ENCODE data around the gene ACCSL.

Gene ACCSL

DNA sequence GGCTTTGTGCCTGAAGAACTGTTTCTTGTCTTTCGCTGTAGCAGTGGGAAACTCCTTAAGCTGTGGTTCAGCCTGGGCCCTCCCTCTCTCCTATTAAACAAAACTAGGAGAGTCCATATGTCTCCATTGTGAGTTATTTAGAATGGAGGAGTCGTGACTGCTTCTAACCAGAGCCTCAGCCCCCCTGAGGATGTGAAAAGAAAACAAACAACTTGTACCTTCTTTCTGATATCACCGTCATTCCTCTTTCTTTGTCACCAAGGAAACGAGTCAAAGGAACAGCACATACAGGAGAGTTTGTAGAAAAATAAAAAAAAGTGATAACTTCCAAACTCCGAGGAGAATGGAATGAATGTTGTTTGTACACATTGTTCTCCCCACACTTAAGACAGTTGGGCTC, 36.1 kb downstream of the ACCSL start:
- H3K36me3 Mint-ChIP-seq (ENCODE audit: low read depth) = peaks cover 42% of the 10 kb centered on the region
- DNase-seq (ENCODE audit: low spot score) = no peak
- H3K27ac Mint-ChIP-seq = no peak overlapping the region
- H3K9me3 Mint-ChIP-seq = peaks cover 15% of the 10 kb centered on the region
- no peaks in the 10 kb centered on the region for H3K27me3 Mint-ChIP-seq (ENCODE audit: low read depth)
- H3K4me1 Mint-ChIP-seq (ENCODE audit: low read depth) = peaks cover 11% of the 10 kb centered on the region
- no peak overlapping the region for H3K4me3 Mint-ChIP-seq

DNA sequence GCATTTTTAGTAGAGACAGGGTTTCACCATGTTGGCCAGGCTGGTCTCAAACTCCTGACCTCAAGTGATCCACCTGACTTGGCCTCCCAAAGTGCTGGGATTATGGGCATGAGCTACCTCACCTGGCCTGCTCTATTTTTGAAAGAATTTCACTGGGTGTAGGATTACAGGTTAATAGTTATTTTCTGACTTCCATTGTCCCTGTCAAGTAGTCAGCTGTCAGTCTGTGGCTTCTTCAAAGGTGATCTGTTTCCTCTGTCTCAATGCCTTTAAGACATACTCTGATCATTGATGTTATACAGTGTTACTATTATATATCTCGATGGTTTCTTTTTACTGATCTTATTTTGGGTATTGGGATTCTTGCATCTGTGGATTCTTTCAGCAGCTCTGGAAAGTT, 37.5 kb downstream of the ACCSL start:
- no peak overlapping the region for H3K4me3 Mint-ChIP-seq
- no peak overlapping the region for H3K27ac Mint-ChIP-seq
- H3K4me1 Mint-ChIP-seq (ENCODE audit: low read depth) = peaks cover 23% of the 10 kb centered on the region
- H3K36me3 Mint-ChIP-seq (ENCODE audit: low read depth) = peaks cover 51% of the 10 kb centered on the region
- peaks cover 18% of the 10 kb centered on the region for H3K9me3 Mint-ChIP-seq
- no peak for DNase-seq (ENCODE audit: low spot score)
- H3K27me3 Mint-ChIP-seq (ENCODE audit: low read depth) = no peaks in the 10 kb centered on the region

DNA sequence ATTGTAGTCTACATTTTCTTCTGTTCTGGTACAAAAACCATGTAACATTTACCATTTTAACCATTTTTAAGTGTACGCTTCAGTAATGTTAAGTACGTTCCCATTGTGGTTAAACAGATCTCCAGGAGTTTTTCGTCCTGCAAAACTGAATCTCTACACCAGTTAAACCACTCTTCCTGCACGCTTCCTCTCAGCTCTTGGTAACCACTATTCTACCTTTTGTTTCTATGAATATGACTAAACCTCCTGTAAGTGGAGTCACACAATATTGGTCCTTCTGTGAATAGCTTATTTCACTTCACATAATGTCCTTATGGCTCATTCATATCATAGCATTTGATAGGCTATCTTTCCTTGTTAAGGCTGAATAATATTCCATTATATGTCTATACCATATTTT, 40.6 kb downstream of the ACCSL start:
- peaks cover 18% of the 10 kb centered on the region for H3K9me3 Mint-ChIP-seq
- no peaks in the 10 kb centered on the region for H3K27me3 Mint-ChIP-seq (ENCODE audit: low read depth)
- H3K36me3 Mint-ChIP-seq (ENCODE audit: low read depth) = peaks cover 51% of the 10 kb centered on the region

DNA sequence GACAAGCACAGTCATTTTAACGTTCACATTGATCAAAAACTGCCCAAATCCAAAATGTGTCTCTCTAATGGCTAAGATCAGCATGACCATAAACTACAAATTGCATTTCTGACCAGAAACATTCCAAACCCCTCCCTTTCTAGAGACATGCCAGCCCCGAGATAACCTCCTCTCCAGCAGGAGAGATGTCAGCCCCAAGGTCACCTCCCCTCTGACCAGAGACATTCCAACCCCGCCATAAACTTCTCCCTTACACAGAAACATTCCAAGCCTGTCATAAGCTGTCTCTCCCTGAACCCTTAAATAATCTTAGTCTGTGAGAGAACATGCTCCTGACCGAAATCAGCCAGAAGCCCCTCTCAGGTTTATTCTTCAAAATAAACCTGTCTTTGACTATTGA, 41.1 kb downstream of the ACCSL start:
- Mint-ChIP-seq H3K27ac (no peak overlapping the region), H3K4me1 (ENCODE audit: low read depth) (peaks cover 23% of the 10 kb centered on the region), H3K27me3 (ENCODE audit: low read depth) (no peaks in the 10 kb centered on the region), H3K9me3 (peaks cover 18% of the 10 kb centered on the region), H3K4me3 (no peak overlapping the region), H3K36me3 (ENCODE audit: low read depth) (peaks cover 49% of the 10 kb centered on the region)
- no peak for DNase-seq (ENCODE audit: low spot score)

More for the DNA sequence above, 40.6 kb downstream of the ACCSL start:
- no peak overlapping the region for H3K4me3 Mint-ChIP-seq
- no peak overlapping the region for H3K27ac Mint-ChIP-seq
- H3K4me1 Mint-ChIP-seq (ENCODE audit: low read depth) = peaks cover 23% of the 10 kb centered on the region
- no peak for DNase-seq (ENCODE audit: low spot score)

DNA sequence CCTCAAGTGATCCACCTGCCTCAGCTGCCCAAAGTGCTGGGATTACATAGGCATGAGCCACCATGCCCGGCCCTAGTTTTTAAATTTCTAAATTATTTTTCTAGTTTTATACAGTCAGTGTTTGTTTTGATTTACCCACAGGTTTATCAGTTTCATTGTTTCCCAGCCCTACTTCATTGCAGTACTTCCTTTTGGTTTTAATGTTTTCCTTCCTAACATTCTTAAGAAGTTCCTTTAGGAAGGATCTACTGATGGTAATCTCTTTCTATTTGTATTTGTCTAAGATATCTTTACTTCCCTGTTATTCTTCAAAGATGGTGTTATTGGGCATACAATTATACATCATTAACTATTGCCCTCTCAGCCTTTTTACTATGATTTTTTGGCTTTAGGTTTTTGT, 42.8 kb downstream of the ACCSL start:
- H3K9me3 Mint-ChIP-seq = peaks cover 11% of the 10 kb centered on the region

DNA sequence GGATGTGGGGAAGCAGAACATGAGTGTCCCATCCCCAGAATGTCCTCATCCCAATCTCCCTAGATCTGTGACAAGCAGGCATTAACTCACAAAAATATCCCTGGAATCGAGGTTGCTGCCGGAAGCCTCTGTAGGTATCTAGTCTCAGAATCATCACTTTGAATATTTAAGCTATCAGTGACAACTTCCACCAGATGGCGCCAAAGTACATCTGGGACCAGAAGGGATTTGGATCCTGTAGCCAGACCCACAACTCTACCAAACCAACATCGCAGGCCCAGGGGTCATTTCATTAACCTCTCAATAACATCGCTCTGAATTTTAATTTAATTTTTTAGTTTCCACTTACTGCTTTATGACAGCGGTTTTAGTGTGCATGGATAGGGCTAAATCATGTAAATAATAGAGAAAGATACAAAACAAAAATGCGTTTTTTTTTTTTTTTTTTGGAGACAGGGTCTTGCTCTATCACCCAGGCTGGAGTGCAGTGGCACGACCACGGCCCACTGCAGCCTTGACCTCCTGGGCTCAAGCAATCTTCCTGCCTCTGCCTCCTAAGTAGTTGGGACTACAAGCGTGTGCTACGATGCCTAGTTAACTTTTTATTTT, 46.6 kb downstream of the ACCSL start:
- Mint-ChIP-seq H3K9me3 (peaks cover 3% of the 10 kb centered on the region), H3K4me1 (ENCODE audit: low read depth) (peaks cover 29% of the 10 kb centered on the region), H3K36me3 (ENCODE audit: low read depth) (peaks cover 14% of the 10 kb centered on the region), H3K27me3 (ENCODE audit: low read depth) (peaks cover 2% of the 10 kb centered on the region), H3K4me3 (peak overlapping the region; percentile 72), H3K27ac (no peak overlapping the region)
- peak; percentile 68 for DNase-seq (ENCODE audit: low spot score)

More for the DNA sequence above, 42.8 kb downstream of the ACCSL start:
- peaks cover 2% of the 10 kb centered on the region for H3K27me3 Mint-ChIP-seq (ENCODE audit: low read depth)
- peaks cover 37% of the 10 kb centered on the region for H3K36me3 Mint-ChIP-seq (ENCODE audit: low read depth)
- no peak for DNase-seq (ENCODE audit: low spot score)
- peaks cover 35% of the 10 kb centered on the region for H3K4me1 Mint-ChIP-seq (ENCODE audit: low read depth)
- no peak overlapping the region for H3K27ac Mint-ChIP-seq
- no peak overlapping the region for H3K4me3 Mint-ChIP-seq

DNA sequence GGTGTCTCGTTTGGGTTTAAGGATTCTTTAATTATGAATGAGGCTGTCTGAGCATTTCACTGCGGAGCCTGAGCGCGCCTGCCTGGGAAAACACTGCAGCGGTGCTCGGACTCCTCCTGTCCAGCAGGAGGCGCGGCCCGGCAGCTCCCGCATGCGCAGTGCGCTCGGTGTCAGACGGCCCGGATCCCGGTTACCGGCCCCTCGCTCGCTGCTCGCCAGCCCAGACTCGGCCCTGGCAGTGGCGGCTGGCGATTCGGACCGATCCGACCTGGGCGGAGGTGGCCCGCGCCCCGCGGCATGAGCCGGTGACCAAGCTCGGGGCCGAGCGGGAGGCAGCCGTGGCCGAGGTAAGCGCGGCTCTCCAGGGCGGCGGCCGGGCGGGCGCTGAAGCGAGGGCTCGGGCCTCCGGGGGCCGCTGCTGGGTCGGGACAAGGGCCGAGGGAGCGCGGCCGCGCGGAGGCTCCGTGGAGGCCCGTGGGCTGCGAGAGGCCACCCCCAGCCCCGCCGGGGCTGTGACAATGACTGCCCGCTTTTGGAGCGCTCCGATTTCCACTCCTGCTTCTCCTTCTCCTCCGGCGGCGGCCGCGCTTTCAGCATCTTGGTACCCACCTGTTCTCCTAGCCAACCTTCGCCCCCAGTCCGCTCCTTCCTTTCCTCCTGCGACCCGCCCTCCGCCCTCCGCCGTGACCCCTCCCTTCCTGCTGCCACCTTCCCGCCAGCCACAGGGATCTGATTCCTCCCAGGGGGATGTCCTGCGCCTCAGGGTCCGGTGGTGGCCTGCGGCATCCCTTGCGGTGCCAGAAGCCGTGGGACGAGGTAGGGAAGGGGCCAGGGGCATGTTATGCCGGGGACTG, 48.0 kb downstream of the ACCSL start, which contains the start of gene EXT2:
TSS of gene EXT2 (plus strand) at position 173 of the 854 bp plus-strand sequence. CDS start 12,035 bp downstream, outside the sequence.
- peak; percentile 88 for DNase-seq (ENCODE audit: low spot score)
- Mint-ChIP-seq H3K27ac (no peak within 1 kb of the TSS), H3K9me3 (no peaks in the 10 kb centered on the region), H3K36me3 (ENCODE audit: low read depth) (peaks cover 6% of the 10 kb centered on the region), H3K4me1 (ENCODE audit: low read depth) (peaks cover 22% of the 10 kb centered on the region), H3K27me3 (ENCODE audit: low read depth) (peaks cover 2% of the 10 kb centered on the region), H3K4me3 (peak within 1 kb of the TSS; percentile 86)

DNA sequence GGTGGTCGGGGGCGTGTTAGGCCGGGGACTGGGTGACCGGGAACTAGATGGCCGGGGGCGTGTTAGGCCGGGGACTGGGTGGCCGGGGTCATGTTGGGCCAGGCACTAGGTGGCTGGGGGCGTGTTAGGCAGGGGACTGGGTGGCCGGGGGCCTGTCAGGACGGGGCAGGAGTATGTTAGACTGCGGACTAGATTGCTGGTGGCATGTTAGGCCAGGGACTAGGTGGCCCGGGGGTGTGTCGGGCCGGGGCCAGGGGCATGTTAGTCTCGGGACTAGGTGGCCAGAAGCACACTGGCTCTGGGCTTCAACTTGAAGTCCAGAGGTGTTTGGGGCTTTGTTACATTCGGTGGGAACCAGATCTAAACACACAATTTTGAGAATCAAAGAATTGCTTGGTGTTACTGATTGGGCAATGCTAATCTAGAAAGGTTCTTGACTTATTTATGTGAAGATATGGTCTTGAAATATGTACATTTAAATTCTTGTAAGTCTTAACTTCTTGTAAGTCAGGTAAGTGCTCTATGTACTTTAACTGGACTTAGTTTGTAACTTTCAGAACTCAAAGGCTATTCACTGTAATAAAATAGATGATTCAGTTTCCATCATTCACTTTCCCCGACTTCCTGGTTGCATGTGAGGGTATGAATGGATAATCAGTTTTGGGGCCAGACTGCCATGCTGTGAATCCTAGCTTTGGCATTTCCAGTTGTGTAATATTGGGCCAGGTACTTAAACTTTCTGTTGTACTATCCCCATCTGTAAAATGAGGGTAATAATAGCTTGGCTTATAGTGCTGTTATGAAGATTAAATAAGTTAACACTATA, 48.8 kb downstream of the ACCSL start:
- Mint-ChIP-seq H3K4me1 (ENCODE audit: low read depth) (peaks cover 22% of the 10 kb centered on the region), H3K27me3 (ENCODE audit: low read depth) (peaks cover 2% of the 10 kb centered on the region), H3K4me3 (peak overlapping the region; percentile 86), H3K9me3 (no peaks in the 10 kb centered on the region), H3K27ac (no peak overlapping the region), H3K36me3 (ENCODE audit: low read depth) (peaks cover 3% of the 10 kb centered on the region)
- no peak for DNase-seq (ENCODE audit: low spot score)

DNA sequence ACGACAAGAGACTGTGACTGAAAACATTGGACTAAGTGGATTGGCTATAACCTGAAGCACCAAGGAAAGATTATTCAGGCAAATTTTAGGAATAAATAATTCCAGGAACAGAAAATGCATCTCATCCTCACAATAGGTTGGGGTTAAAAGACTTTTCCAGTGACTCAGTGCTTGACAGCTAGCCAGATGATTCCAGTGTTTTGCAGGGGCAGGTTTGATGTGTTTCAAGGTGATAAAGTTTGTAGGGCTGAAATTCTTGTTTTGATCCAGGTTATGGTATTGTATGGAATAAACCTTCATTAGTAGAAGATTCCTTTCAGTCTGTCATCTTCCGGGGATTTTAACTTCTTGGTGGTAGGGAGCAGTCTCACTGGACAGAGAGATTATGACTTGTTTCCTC, 50.0 kb downstream of the ACCSL start:
- peaks cover 22% of the 10 kb centered on the region for H3K4me1 Mint-ChIP-seq (ENCODE audit: low read depth)
- H3K4me3 Mint-ChIP-seq = no peak overlapping the region
- peaks cover 3% of the 10 kb centered on the region for H3K36me3 Mint-ChIP-seq (ENCODE audit: low read depth)
- peaks cover 2% of the 10 kb centered on the region for H3K27me3 Mint-ChIP-seq (ENCODE audit: low read depth)
- H3K9me3 Mint-ChIP-seq = no peaks in the 10 kb centered on the region
- no peak for DNase-seq (ENCODE audit: low spot score)
- no peak overlapping the region for H3K27ac Mint-ChIP-seq

DNA sequence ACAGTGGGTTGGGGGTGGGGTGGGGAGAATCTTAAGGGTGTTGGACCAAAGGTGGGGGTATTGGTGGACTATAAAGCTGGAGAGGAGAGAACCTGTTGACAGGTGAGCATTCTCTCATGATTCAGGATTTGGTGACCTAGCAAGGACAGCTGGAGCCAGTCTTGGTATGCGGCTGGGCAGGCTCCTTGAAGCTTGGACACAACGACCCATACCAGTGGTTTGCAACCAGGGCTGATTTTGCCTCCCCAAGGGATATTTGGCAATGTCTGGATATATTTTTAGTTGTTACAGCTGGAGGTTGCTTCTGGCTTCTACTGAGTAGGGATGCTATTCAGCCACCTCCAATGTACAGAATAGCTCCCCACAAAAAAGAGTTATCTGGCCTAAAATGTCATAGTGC, 53.3 kb downstream of the ACCSL start:
- H3K27me3 Mint-ChIP-seq (ENCODE audit: low read depth) = no peaks in the 10 kb centered on the region
- no peak overlapping the region for H3K4me3 Mint-ChIP-seq
- H3K36me3 Mint-ChIP-seq (ENCODE audit: low read depth) = peaks cover 3% of the 10 kb centered on the region
- no peaks in the 10 kb centered on the region for H3K9me3 Mint-ChIP-seq
- no peak overlapping the region for H3K27ac Mint-ChIP-seq
- no peak for DNase-seq (ENCODE audit: low spot score)
- peaks cover 9% of the 10 kb centered on the region for H3K4me1 Mint-ChIP-seq (ENCODE audit: low read depth)

DNA sequence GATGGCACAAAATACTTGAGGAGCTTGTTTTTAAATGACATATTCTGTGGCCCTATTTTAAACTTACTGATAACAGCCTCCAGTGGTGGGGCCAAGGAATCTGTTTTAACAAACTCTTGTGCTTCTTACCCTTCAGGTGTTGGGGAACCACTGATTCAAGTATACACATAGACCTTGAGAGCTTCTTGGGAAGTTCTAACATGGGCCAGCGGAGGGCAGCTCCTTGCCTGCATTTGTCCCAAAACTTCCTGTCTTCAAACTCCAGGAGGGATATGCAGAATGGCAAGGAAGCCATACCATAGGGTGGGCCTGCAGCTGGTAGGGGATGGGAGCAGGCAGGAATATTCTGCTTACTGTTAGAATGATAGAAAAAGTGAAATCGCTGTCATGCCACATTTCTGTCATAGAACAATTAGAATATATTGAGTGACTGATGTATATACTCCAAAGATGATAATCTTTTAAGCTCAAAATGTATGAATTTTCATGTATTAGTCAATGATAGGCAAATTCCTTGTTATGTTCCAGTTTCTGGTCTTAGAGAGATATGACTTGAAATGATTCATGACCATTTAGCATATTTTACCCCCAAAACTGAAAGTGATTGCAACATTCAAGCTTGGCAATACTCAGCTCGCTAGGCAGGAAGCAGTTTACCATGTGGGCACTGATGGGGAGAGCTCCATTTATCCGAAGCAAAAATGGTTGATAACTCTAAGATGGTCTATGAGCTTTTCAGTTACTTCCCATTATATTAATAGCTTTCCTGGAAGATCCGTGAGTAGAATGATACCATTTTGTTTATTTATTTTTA, 56.9 kb downstream of the ACCSL start:
- Mint-ChIP-seq H3K27ac (no peak overlapping the region), H3K27me3 (ENCODE audit: low read depth) (no peaks in the 10 kb centered on the region)

DNA sequence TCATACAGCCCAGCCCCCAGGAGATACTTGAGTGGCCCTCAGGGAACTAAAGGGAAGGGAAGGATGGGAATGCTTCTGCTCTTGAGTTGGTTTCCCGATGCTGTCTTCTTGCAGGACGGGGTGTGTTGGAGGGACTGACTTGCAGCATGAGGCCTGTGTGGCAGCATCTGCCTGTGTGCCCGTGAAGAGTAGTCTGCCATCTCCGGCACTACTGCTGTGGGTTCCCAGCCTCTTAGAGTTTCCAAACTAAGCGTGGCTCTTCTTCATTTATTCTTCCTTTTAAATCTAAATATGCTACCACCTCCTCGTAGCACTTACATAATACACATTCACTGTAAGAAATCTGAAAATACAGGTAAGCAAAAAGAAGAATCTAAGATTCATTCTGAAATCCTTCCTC, 60.5 kb downstream of the ACCSL start:
- Mint-ChIP-seq H3K27me3 (ENCODE audit: low read depth) (no peaks in the 10 kb centered on the region), H3K4me3 (no peak overlapping the region), H3K9me3 (no peaks in the 10 kb centered on the region), H3K27ac (no peak overlapping the region), H3K36me3 (ENCODE audit: low read depth) (peaks cover 10% of the 10 kb centered on the region), H3K4me1 (ENCODE audit: low read depth) (peaks cover 4% of the 10 kb centered on the region)
- DNase-seq (ENCODE audit: low spot score) = no peak

More for the DNA sequence above, 56.9 kb downstream of the ACCSL start:
- Mint-ChIP-seq H3K9me3 (no peaks in the 10 kb centered on the region), H3K4me1 (ENCODE audit: low read depth) (no peaks in the 10 kb centered on the region), H3K4me3 (no peak overlapping the region), H3K36me3 (ENCODE audit: low read depth) (no peaks in the 10 kb centered on the region)
- no peak for DNase-seq (ENCODE audit: low spot score)

Measured in T-helper 2 cell treated with Interferon-gamma antibody and Interleukin-4, amounts not matched to agents 5 μg/mL and 100 μg/mL, for 36 hours (primary cell).